ENCODE data around the gene PSEN2.

The PSEN2 gene

GRCh38 chr1:226865590-226865989 lies 4.8 kb upstream of the PSEN2 start:
- no peak for ATAC-seq
- no peak for DNase-seq

GRCh38 chr1:226867461-226868054 lies 2.9 kb upstream of the PSEN2 start:
- DNase-seq = no peak
- ATAC-seq = no peak

- DNase-seq (no peak), ATAC-seq (no peak)
Observed at GRCh38 chr1:226868726-226869125, 1.7 kb upstream of the PSEN2 start.

- no peak for DNase-seq
- ATAC-seq = no peak
Observed at GRCh38 chr1:226870026-226870400, 403 bp upstream of the PSEN2 start.

GRCh38 chr1:226871636-226872327 lies 1.4 kb downstream of the PSEN2 start:
- ATAC-seq (no peak), DNase-seq (no peak)

GRCh38 chr1:226872437-226872836 lies 2.0 kb downstream of the PSEN2 start:
- no peak for ATAC-seq
- DNase-seq = no peak

GRCh38 chr1:226873771-226874578 lies 3.6 kb downstream of the PSEN2 start:
- ATAC-seq (no peak), DNase-seq (no peak)

- ATAC-seq (no peak), DNase-seq (no peak)
Observed at GRCh38 chr1:226874579-226875425, 4.4 kb downstream of the PSEN2 start.

- DNase-seq = no peak
- ATAC-seq = no peak
Observed at GRCh38 chr1:226875641-226876295, 5.4 kb downstream of the PSEN2 start.

GRCh38 chr1:226877669-226878068 lies 7.3 kb downstream of the PSEN2 start:
- no peak for ATAC-seq
- no peak for DNase-seq

- DNase-seq (no peak), ATAC-seq (no peak)
Observed at GRCh38 chr1:226880372-226881287, 10.2 kb downstream of the PSEN2 start.

GRCh38 chr1:226881515-226882185 lies 11.2 kb downstream of the PSEN2 start:
- no peak for DNase-seq

GRCh38 chr1:226882187-226882586 lies 11.8 kb downstream of the PSEN2 start:
- ATAC-seq (no peak), DNase-seq (no peak)

More at GRCh38 chr1:226881515-226882185, 11.2 kb downstream of the PSEN2 start:
- no peak for ATAC-seq

- peak; percentile 91 for ATAC-seq
Observed at GRCh38 chr1:226882631-226883409, 12.4 kb downstream of the PSEN2 start.

GRCh38 chr1:226883630-226884029 lies 13.2 kb downstream of the PSEN2 start:
- ATAC-seq = no peak

More at GRCh38 chr1:226882631-226883409, 12.4 kb downstream of the PSEN2 start:
- peak; percentile 29 for DNase-seq

GRCh38 chr1:226884116-226884625 lies 13.8 kb downstream of the PSEN2 start:
- no peak for ATAC-seq
- no peak for DNase-seq

More at GRCh38 chr1:226883630-226884029, 13.2 kb downstream of the PSEN2 start:
- no peak for DNase-seq

- ATAC-seq (no peak), DNase-seq (no peak)
Observed at GRCh38 chr1:226884966-226885820, 14.8 kb downstream of the PSEN2 start.

Measured in stimulated activated naive CD8-positive, alpha-beta T cell treated with anti-CD3 and anti-CD28 coated beads, Interleukin-15, Interleukin-2, amounts not matched to agents 100 U/mL and 50 U/mL, for 24 hours (primary cell).